RPMI8226 (cell line): ENCODE data around the gene SLC19A1.

Experiments
- DNase-seq: peaks from one replicate; pipeline ENCODE4 v3.0.0-alpha.2; 2015

The SLC19A1 gene

DNA sequence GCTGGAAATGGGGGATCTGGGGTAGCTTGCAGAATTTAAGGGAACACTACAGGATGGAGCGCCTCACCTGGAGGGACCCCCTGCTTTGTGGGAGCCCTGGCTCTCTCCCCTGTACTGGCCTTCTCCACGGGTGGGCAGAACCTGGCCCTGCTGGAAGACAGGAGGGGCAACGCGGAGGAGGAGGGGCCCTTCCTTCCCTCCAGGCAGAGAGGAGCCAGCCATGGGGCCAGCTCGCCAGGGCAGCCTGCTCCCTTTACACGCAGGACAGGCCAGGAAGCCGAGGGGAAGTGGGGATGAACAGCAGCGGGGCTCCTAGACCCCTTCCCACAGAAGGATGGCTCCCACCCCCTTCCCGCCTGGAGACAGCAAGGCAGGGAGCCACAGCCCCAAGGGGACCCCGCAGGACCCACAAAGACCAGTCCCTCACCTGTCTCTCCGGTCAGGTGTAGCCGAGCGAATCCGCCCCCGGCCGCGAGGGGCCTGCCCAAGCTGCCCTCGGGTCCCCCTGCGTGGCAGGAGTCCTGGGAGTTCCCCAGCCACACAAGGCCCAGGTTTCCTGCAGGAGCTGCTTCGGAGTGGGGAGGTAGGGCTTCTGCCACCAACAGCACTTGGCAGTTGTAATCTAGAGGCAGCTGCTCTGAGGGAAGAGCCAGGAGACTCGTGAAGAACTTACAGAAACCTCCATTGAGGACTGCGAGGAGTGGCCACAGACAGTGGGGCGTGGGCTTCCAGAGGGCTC, 1.6 kb upstream of the SLC19A1 start:
- peak; percentile 8 for DNase-seq

DNA sequence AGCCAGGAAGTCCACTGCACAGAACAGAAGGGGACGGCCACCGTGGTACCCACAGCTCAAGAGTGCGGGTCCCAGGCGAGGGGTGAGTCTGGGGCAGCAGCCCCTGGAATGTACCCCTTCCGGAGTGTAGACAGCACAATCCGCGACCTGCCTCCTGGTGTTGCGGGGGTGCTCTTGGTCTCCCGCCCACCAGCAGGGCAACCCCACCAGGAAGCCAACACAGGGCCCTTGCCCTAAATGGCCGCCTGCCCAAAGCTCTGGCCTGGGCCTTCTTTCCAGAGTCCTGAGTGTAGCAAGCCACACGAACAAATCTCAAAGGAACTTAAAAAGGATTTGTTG, 1.1 kb upstream of the SLC19A1 start:
- no peak for DNase-seq

DNA sequence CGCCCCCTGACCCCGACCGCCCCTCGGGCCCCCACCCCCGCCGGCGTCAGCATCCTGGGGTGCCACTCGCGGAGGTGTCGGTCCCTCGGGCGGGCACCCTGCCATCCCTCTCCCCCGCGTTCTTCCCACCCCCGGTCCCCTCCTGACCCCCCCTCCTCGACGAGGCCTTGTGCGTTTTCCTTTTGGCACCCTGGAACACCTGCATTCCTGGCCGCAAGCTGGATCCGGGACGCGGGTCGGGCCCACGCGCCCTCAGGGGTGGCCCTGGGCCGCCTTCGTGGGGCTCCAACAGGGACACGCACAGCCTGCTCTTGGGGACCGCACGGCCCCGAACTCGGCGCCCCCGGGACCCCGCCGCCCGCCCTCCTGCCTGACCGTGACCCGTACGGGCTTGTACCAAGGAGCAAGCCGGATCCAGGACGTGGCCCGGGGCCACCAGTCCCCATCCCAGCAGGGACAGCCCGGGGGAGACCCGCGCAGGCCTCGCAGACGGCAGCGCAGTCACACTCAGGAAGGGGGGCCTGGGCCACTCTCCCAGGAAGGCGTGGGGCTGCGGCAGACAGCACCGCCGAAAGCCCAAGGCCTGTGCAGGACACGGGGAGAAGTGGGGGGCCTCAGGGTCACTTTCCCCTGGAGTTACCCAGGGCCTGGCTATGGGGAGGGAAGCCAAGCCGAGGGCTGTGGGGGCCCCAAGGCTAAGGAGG, 579 bp upstream of the SLC19A1 start:
- DNase-seq: peak; percentile 19

DNA sequence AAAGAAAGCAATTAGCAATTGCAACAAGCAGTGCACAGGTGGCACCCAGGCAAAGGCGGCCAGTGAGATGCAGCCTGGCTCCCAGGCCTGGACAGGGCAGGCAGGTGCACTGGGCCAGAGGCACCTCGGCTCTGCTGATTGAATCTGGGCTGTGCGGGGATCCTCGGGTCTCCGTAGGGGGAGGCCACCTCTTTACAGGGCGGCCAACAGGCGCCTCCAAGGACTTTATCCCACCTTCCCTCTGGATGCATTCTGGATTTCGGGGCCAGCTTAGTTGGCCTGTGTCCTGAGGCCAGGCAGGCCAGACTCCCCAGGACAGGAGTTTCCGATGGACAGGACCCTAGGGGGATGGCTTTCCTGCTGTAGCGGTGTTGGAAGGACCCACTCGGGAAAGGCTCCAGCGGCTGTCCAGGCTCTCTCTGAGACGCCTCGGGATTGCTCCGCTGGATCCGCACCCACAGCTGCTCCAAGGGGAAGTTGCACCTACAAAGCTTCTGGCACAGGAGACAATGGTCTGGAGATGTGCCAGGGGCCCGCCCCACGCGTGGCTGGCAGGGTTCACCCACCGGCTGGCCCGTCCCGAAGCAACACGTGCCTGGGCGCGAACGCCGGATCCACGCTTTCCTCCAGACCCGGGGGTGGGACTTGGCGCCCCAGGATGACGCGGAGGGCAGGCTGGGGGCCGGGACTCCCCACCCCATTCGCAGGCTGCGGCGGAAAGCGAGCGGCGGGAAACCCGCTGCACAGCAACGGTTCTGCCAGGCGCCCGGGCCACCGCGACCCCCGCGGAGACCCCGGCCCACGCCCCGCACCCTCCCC, 810 bp downstream of the SLC19A1 start:
- DNase-seq: peak; percentile 93

DNA sequence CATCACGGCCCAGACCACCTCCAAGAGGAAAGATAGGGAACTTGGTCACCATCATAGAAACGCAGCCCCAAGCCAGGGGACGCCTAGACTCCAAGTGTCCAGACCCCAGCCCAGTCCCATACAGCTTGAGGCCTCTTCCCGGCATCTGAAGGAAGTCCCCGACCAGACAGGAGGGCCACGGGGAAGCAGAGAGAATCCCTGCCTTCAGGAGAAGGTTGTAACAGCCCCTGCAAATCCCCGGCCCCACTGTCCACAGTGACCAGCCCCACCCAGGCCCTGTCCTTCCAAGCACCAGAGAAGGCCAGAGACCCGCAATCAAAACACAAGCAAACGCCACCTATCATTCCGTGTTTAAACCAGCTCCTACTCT, 1.7 kb downstream of the SLC19A1 start:
- DNase-seq: no peak

DNA sequence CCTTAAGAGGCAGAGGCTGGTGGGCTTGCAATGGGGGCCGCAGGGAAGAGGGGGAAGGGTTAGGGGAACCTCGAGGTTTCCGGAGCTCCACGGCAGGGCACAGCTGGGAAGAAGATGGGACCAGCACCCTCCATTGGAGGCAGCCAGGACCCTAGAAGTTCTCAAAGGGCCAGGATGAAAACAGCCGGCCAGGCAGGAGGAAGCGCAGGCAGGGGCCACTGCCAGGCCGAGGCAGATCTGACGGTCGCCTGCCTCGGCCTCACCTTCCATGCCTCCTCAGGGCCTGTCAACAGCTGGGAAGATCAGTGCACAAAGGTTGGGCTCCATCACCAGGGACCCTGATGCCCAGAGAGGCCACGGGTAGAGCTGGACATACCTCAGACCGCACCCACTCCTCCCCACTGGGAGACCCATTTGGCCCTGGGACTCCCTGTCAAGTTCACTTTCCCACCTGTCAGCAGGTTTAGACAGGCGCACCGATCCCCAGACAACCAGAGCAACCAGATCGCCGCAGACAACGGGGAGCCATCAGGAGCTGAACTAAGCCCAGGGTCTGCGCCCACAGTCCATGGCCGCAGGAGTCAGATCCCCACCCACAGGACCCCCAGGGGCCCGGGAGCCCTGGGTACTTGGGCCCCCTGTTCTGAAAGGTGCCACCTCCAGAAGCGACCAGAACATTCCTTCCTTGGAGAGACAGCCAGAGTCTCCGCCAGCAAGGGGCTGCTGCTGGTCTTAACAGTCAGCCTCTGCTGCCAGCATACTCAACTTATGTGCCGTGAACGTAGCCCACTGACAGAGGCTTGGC, 2.2 kb downstream of the SLC19A1 start:
- DNase-seq: peak; percentile 1

DNA sequence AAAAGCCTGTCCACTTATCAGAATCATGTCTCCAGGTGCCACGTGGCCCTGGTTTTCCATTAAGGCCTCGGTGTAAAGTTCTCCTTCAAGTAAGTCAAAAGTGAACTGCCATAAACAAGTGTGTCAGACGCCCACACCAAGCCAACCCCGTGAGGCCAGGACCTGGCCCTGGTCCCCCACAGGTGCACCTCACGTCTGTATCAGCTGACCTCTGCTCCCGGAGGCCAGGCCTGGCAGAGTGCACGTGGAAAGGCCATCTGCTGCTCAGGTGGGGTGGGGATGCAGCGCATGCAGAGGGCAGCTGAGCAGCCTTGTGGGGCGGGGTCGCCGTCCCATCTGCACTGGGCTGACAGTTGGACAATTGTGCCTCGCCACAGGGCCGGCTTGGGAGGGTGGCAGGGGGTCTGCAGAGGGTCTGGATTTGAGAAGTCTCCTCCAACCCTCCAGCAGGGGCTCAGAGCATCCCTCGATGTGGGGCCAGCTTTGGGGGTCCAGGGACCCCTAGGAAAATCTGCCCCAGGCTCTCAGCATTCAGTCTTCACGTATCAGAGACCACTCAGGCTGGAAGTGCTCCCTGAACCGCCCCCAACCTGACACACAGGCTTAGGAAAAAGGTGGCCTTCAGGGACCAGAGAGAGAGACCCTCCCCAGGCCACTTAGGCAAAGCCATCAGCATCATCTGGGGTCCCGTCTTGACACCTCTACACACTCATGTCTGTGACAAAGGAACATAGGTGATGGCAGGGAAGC, 3.0 kb downstream of the SLC19A1 start:
- DNase-seq: no peak

DNA sequence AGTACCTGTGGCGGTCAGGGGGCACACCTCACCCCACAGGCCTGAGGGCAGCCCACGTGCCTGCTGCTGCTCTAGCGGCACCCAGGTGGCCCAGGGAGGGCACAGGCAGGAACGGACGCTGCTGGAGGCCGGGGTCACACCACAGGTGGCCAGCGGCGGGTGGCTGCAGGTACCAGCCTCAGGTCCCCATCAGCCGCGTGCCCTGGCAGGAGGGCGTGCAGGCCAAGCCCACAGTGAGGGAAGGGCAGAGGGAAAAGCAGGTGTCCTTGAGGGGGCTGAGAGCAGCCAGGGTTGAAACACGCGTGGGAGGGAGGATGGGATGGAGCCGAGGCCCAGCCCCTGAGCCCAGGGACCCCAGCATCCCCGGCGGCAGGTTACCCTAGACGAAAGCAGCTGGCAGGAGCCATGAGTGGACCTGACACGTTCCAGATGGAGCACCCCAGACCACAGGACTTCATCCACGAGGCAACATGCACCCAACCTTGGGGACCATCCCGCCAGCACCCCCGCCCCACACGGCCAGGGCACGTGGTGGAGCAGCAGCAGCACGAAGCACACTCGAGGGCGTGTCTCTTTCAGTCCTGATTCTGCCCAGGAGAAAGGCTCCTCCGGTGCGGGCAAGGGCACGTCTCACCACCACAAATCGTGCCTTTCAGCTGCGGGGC, 3.7 kb downstream of the SLC19A1 start:
- no peak for DNase-seq

DNA sequence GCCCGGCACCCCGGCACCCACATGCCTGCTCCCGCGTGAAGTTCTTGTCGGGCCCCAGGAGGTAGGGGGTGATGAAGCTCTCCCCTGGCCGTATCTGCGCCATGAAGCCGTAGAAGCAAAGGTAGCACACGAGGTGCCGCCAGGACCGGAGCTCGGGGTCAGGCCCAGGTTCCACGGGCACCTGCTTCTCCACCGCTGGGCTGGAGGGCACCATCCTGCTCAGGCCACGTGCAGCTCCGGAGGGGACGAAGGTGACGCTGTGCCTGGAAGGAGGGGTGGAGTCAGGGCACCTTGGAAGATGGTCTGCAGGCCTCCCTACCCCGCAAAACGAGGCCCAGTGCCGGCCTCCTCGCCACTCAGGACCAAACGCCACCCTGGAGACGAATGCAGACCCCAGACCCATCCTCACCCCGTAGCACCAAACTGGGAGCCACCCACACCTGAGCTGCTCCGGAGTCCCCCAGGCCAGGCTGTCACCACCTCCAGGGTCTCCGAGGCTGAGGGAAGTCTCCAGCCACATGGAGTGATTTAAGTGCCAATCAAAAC, 4.4 kb downstream of the SLC19A1 start:
- DNase-seq: no peak

DNA sequence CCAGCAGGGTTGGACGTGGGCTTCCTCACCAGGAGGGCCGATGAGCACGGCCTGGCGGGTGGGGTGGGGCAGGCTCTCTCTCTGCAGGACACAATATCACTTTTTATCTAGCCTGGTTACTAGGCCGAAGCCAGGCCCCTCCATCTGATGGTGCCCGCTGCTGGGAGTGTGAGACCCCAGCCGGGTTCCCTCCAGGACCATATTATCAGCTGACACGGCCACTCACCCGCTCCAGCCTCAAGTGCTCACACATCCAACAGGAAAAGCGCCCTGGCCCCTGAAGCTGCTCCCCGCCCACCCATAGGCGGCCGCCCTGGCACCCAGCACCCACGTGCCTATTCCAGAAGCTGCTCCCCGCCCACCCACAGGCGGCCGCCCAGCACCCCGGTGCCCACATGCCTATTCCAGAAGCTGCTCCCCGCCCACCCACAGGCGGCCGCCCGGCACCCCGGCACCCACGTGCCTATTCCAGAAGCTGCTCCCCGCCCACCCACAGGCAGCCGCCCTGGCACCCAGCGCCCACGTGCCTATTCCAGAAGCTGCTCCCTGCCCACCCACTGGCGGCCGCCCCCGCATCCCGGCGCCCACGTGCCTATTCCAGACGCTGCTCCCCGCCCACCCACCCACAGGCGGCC, 5.0 kb downstream of the SLC19A1 start:
- DNase-seq: no peak

DNA sequence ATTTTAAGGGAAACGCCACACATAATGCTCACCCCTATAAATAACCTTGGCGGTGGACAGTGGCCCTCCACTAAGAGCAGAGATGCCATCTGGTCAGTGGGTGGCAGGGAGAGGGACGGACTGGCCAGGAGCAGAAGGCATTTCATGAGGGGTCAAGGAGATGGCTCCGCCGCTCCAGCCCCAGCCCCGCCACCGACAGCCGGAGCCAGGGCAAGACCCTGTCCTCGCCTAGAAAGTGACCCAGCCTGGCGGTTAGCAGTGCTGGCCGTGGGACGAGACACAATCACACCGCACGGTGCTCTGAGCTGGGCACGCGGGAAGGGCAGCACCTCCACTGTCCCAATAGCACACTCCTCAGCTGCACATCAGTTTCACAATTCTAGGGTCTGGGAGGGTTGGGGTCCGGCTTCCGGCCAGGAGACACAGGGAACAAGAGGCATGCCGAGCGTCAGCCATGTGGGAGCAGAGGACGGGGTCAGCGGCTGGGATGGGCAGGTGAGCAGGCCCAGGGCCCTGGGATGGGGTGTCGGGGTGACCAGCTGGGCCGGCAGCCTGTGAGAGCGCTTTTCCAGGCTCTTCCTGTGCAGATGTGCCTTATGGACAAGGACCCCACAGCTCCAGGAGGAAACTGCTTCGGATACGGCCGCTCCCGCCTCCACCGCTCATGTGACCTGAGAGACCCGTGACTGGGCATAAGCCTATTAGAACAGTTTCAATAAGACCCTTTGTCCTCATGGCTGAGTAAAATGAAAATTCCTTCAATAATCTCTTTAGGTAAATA, 5.7 kb downstream of the SLC19A1 start:
- no peak for DNase-seq

DNA sequence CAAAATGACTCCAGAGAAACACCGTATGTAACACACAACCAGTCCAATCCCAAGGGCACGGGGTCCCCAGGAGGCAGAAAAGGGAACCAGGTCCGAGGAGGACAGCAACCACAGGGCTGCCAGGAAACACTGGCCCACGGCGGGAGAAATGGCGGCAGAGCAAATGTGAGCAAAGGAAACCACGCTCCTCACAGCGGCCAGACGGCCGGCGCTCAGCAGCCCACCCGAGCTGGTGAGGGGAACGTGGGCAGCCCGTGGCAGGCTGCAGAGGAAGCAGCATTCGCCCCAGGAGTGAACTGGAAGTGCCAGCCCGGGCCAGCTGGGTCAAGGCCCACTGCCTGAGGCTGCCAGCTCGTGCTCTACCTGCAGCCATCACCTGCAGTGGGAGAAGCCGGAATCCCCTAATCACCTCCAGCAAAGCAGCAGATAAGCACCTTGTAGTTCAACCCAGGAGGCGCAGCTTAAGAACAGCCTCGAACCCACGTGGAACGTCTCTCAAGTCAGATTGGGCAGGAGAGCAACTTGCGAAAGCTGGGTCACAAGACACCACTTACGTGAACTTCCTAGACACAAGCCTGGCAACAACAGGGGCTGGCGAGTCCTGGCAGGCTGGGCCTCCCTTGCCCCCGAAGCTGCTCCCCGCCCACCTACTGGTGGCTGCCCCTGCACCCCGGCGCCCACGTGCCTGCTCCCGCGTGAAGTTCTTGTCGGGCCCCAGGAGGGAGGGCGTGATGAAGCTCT, 6.7 kb downstream of the SLC19A1 start:
- no peak for DNase-seq

DNA sequence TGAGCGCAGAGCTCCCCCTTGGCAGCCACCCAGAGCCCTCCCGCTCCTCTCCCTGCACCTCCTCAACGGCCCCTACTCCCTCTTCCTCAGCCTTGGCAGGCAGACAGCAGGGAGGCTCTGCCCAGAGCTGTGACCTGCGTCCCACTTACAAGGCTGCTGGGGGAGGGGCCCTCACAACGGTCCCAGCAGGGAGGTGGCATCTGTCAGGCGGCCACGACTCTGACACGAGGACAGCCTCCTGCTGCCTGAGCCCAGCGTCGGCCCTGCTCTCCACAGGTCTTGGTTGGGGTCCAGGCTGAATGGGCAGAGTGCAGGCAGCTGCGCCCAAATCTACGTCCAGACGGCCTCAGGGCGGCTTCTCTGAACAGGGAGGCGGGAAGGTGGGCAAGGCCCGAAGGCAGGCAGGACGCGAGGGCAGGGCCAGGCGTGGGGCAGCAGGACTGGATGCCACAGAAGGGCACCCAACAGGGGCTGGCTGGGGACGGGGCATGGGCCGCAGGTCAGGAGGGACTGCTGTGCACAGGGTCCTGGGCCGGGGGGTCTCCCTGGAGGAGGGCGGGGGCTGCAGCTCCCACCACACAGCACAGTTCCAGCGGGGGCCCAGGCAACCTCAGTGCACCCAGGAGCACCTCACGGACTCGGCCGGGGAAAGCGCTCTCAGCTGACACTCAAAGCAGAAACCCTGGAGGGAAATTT, 7.5 kb downstream of the SLC19A1 start:
- no peak for DNase-seq

DNA sequence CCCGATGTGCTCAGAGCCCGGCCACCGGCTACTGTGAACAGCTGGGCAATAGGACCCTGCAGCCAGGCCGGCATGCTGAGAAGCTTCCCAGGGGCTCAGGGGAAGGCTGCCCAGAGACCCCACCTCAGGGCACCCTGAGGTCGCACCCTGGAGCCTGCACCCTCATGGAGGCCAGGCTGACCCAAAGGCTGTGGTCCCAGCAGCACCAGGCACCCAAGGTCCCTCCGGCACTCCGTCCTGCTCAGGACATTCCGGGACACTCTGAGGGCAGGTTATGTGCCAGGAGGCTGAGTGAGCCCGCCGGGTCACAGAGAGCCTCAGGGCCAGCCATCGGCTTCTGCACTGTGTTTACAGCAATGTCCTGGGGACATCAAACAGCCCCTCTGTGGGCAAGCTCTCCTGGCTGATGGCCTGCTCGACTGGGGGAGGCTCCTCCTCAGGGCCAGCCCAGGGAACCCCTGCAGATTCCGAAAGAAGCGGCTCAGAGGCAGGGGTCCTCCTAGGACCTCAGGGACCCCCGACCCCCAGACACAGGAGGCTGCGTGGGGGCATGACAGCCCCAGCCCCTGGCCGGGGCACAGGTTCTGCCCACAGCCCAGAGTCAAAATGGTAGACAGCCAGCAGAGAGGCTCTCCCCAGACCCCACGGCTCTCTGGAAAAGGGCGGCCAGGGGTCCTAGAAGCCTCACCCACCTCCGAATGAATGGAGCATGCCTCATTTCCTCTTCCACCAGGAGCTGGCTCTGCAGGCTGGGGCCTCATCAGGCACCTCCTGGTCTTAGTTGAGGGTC, 8.2 kb downstream of the SLC19A1 start:
- DNase-seq: no peak

DNA sequence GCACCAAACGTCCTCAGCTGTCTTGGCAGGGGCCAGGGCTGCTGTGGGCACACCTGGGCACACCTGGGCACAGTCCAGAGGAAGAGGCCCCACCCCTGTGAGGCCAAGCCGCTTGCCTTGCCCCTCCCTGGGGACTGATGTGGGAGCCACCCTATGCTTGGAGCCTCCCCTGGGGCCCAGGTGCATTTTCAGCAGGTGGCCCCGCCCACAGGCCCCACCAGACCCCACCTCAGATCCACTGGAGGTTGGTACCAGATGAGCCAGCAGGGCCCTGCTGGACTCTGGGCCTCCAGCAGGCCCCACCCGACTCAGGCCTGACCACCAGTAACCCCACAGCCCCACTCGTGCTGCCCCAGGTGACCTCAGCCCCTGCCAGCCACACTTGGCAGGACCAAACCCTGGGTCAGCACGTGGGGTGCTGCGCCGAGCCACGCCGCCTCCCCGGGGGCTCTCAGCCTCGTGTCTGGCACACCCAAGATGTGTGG, 8.8 kb downstream of the SLC19A1 start:
- DNase-seq: no peak

DNA sequence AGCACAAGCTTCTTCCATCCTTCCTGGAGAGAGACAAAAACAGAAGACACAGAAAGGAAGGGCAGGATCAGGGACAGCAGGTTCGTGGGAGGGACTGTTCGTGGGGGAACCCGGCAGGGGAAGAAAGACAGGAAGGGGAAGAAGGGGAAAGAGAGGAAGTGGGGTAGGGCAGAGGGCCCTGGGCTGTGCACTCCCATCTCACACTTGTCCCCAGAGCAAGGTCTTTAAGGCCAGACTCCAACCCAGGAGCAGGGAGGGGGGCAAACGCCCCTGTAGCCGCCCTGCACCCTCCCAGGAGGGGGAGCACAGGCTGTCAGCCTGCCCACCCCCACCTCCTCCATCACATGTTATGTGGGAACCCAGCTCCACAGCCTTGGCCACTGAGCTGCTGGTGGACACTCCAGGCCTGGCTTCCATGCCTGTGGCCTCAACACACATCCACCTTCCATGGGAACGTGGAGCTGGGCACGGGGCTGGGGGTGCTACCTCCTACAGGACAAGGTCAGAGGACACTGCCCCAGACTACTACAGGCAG, 9.3 kb downstream of the SLC19A1 start:
- no peak for DNase-seq
